Spleen (tissue), 7 donors: ENCODE results near the gene OTOP1.
"Not testable (repeated sequence)": the region's sequence is repeated elsewhere in the genome, so short reads cannot be mapped to it uniquely, and the experiment has no call there.

Experiments
- POLR2AphosphoS5 ChIP-seq, 3 donors: sonication (generic); formaldehyde crosslinking; IDR thresholded peaks; one replicate each; pipeline ENCODE4 v1.5.1; 2017; ENCODE audit warnings: antibody characterized with exemption in 3 of 3
- TF ChIP-seq, protein P1 (sequence below), 11 experiments: fragments of 200-600 bp in 7 of 11; fragments of 450-650 bp in 4 of 11; sonication (generic) in 4 of 11; IDR thresholded peaks in 8 of 11; conservative IDR thresholded peaks in 3 of 11; 1 replicate in 7 of 11; 2 replicates in 4 of 11; pipeline versions ENCODE4 v1.4.0 to v1.8.0; 2016 to 2021; ENCODE audit warnings: antibody characterized with exemption in 11 of 11, inconsistent platforms in 4 of 11, mild to moderate bottlenecking in 1 of 11
- donor health status: DM: no; HTN: no; CAD: no; lungs with moderate emphysema.
- donor health status: DM: no; HTN: no; CAD: no.
- donor health status: DM: no; HTN: no; CAD: no.

DNA sequence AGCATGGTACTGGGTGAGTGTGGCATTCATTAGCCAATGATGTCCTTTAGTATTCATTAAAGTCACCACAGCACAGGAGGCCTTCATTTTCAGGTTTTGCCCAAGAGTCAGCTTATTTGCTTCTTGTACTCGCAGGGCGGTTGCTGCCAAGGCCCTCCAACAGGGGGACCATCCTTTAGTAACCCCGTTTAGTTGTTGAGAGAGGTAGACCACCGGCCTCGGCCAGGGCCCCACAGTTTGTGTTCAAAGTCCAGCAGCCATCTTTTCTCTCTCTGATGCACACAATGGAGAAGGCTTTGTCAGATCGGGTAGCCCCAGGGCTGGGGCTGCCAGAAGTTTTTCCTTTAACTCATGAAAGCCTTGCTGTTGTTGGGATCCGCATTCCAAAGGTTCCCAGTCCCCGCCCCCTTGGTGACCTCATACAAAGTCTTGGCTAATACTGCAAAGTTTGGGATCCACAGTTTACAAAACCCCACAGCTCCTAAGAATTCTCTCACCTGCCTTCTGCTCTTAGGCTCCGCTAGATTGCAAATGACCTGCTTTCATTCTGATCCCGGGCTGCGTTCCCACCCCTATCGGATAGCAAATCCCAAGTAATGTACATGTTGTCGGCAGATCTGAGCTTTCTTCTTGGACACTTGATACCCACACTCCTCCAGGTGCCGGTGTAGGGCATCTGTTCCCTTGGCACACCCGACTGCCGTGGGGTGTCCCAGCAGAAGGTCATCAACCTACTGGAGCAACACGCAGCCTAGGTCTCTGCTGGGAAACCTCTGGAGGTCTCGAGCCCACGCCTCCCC, 58.5 kb downstream of the OTOP1 start:
- TF ChIP-seq, protein P1, sequence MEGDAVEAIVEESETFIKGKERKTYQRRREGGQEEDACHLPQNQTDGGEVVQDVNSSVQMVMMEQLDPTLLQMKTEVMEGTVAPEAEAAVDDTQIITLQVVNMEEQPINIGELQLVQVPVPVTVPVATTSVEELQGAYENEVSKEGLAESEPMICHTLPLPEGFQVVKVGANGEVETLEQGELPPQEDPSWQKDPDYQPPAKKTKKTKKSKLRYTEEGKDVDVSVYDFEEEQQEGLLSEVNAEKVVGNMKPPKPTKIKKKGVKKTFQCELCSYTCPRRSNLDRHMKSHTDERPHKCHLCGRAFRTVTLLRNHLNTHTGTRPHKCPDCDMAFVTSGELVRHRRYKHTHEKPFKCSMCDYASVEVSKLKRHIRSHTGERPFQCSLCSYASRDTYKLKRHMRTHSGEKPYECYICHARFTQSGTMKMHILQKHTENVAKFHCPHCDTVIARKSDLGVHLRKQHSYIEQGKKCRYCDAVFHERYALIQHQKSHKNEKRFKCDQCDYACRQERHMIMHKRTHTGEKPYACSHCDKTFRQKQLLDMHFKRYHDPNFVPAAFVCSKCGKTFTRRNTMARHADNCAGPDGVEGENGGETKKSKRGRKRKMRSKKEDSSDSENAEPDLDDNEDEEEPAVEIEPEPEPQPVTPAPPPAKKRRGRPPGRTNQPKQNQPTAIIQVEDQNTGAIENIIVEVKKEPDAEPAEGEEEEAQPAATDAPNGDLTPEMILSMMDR (IDR thresholded peaks at IDR 0.05 in 8 of 11, conservative IDR thresholded peaks at IDR 0.05 in 3 of 11): not testable (repeated sequence)
- TF ChIP-seq POLR2AphosphoS5 (IDR thresholded peaks at IDR 0.05): not testable (repeated sequence)
